Measurements from ENCODE around the gene LPAR1.

The LPAR1 gene

GRCh38 chr9:111068771-111069170, 30.5 kb upstream of the LPAR1 start:
- Histone ChIP-seq H3K4me3 (ENCODE audit: low read depth, low read length) (no peak overlapping the region), H3K36me3 (ENCODE audit: control insufficient read depth in 2 of 2, insufficient read depth in 1 of 2, low read length in 2 of 2) (no peaks in the 10 kb centered on the region), H3K27ac (ENCODE audit: extremely low read depth, low read depth, low read length) (no peak overlapping the region), H3K4me1 (ENCODE audit: control insufficient read depth, insufficient read depth, low read length) (no peaks in the 10 kb centered on the region), H3K9me3 (ENCODE audit: control insufficient read depth, insufficient read depth, low read depth, low read length) (no peaks in the 10 kb centered on the region)
- CTCF ChIA-PET, result interaction anchor here (0.6 to 1.6 kb wide), 2 partner anchors 29 to 32 kb away, joined by 3 to 4 read pairs; no protein-coding TSS in a partner anchor
- POLR2A ChIA-PET, result no interaction called here
- TF ChIP-seq BCL11A (tag by site-specific recombination; IDR thresholded peaks at IDR 0.05; ENCODE audit: low read depth), result no peak
- TF ChIP-seq, protein P1, sequence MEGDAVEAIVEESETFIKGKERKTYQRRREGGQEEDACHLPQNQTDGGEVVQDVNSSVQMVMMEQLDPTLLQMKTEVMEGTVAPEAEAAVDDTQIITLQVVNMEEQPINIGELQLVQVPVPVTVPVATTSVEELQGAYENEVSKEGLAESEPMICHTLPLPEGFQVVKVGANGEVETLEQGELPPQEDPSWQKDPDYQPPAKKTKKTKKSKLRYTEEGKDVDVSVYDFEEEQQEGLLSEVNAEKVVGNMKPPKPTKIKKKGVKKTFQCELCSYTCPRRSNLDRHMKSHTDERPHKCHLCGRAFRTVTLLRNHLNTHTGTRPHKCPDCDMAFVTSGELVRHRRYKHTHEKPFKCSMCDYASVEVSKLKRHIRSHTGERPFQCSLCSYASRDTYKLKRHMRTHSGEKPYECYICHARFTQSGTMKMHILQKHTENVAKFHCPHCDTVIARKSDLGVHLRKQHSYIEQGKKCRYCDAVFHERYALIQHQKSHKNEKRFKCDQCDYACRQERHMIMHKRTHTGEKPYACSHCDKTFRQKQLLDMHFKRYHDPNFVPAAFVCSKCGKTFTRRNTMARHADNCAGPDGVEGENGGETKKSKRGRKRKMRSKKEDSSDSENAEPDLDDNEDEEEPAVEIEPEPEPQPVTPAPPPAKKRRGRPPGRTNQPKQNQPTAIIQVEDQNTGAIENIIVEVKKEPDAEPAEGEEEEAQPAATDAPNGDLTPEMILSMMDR (tag by site-specific recombination; IDR thresholded peaks at IDR 0.05), result no peak
- TF ChIP-seq ZNF302 (tag by site-specific recombination; IDR thresholded peaks at IDR 0.05; ENCODE audit: low read depth), result no peak
- no peak for TF ChIP-seq ZNF677 (tag by site-specific recombination; IDR thresholded peaks at IDR 0.05)
- TF ChIP-seq KLF8 (tag by site-specific recombination; IDR thresholded peaks at IDR 0.05), result no peak
- no peak for TF ChIP-seq ZNF473 (tag by site-specific recombination; IDR thresholded peaks at IDR 0.05)
- TF ChIP-seq ZNF133 (tag by site-specific recombination; IDR thresholded peaks at IDR 0.05), result no peak
- no peak for TF ChIP-seq ZNF248 (tag by site-specific recombination; IDR thresholded peaks at IDR 0.05)
- TF ChIP-seq, protein P2, sequence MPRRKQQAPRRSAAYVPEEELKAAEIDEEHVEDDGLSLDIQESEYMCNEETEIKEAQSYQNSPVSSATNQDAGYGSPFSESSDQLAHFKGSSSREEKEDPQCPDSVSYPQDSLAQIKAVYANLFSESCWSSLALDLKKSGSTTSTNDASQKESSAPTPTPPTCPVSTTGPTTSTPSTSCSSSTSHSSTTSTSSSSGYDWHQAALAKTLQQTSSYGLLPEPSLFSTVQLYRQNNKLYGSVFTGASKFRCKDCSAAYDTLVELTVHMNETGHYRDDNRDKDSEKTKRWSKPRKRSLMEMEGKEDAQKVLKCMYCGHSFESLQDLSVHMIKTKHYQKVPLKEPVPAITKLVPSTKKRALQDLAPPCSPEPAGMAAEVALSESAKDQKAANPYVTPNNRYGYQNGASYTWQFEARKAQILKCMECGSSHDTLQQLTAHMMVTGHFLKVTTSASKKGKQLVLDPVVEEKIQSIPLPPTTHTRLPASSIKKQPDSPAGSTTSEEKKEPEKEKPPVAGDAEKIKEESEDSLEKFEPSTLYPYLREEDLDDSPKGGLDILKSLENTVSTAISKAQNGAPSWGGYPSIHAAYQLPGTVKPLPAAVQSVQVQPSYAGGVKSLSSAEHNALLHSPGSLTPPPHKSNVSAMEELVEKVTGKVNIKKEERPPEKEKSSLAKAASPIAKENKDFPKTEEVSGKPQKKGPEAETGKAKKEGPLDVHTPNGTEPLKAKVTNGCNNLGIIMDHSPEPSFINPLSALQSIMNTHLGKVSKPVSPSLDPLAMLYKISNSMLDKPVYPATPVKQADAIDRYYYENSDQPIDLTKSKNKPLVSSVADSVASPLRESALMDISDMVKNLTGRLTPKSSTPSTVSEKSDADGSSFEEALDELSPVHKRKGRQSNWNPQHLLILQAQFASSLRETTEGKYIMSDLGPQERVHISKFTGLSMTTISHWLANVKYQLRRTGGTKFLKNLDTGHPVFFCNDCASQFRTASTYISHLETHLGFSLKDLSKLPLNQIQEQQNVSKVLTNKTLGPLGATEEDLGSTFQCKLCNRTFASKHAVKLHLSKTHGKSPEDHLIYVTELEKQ (tag by site-specific recombination; IDR thresholded peaks at IDR 0.05; ENCODE audit: borderline replicate concordance), result no peak
- TF ChIP-seq KLF16 (tag by site-specific recombination; IDR thresholded peaks at IDR 0.05), result no peak
- TF ChIP-seq ZNF747 (tag by site-specific recombination; IDR thresholded peaks at IDR 0.05), result no peak

DNA sequence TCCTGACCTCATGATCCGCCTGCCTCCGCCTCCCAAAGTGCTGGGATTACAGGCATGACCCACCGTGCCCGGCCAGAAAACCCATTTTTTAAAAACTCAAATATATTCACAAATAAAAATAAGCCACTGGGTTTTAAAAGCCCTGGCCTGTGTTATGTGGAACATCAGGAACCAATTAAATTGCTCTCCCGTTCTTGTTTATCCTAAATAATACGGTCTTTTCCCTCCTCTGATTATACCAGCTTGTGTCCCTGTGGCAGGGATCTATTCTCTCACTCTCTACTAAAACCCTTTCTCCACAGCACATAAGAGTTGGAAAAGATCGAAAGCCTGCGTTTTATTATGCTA, 30.1 kb upstream of the LPAR1 start:
- no peak overlapping the region for H3K27ac ChIP-seq (ENCODE audit: extremely low read depth, low read depth, low read length)
- no peaks in the 10 kb centered on the region for H3K36me3 ChIP-seq (ENCODE audit: control insufficient read depth in 2 of 2, insufficient read depth in 1 of 2, low read length in 2 of 2)
- H3K4me1 ChIP-seq (ENCODE audit: control insufficient read depth, insufficient read depth, low read length), result no peaks in the 10 kb centered on the region
- H3K4me3 ChIP-seq (ENCODE audit: low read depth, low read length), result no peak overlapping the region
- no peaks in the 10 kb centered on the region for H3K9me3 ChIP-seq (ENCODE audit: control insufficient read depth, insufficient read depth, low read depth, low read length)
- CTCF ChIA-PET, result interaction anchor here (0.6 to 1.6 kb wide), 2 partner anchors 30 to 32 kb away, joined by 3 to 4 read pairs; no protein-coding TSS in a partner anchor
- POLR2A ChIA-PET, result no interaction called here
- no peak for TF ChIP-seq ZNF843 (tag by site-specific recombination; IDR thresholded peaks at IDR 0.05)
- TF ChIP-seq ZNF530 (tag by site-specific recombination; IDR thresholded peaks at IDR 0.05; ENCODE audit: low read depth), result no peak
- no peak for TF ChIP-seq ZNF664 (tag by site-specific recombination; IDR thresholded peaks at IDR 0.05)
- TF ChIP-seq ZBTB7A (tag by site-specific recombination; IDR thresholded peaks at IDR 0.05; ENCODE audit: low read depth), result no peak
- no peak for TF ChIP-seq PATZ1 (tag by site-specific recombination; IDR thresholded peaks at IDR 0.05)
- no peak for TF ChIP-seq ZNF146 (tag by site-specific recombination; IDR thresholded peaks at IDR 0.05)
- no peak for TF ChIP-seq EGR2 (tag by site-specific recombination; IDR thresholded peaks at IDR 0.05; ENCODE audit: low read depth)
- TF ChIP-seq ZNF571 (tag by site-specific recombination; IDR thresholded peaks at IDR 0.05), result no peak
- TF ChIP-seq GLIS1 (tag by site-specific recombination; IDR thresholded peaks at IDR 0.05), result no peak
